Tibial nerve (tissue), 4 donors: Measurements from ENCODE around the gene MINK1. TPM values are rescaled to one million over a fixed set of nuclear protein-coding genes. Genes with fewer than 3 reads are reported as not detected.

Experiments used
- DNase-seq, 2 donors: peaks; one replicate each; pipeline ENCODE4 v3.0.0-alpha.2; 2019; ENCODE audit warnings: low spot score in 2 of 2
- H3K27ac ChIP-seq, 4 donors: fragments of 200-600 bp; sonication (generic) in 3 of 4; one replicate each; pipeline ENCODE4 v1.5.1; 2017 to 2019; ENCODE audit warnings: mild to moderate bottlenecking in 1 of 4
- H3K27me3 ChIP-seq, 2 donors: fragments of 200-600 bp; sonication (generic) in 1 of 2; one replicate each; pipeline versions ENCODE4 v1.5.1 to v1.6.0; 2017 to 2019
- H3K36me3 ChIP-seq, 3 donors: fragments of 200-600 bp; sonication (generic); one replicate each; pipeline ENCODE4 v1.5.1; 2018 to 2019
- H3K4me1 ChIP-seq, 4 donors: fragments of 200-600 bp; sonication (generic) in 3 of 4; one replicate each; pipeline ENCODE4 v1.5.1; 2017 to 2019
- H3K4me3 ChIP-seq, 4 donors: fragments of 200-600 bp; sonication (generic) in 3 of 4; one replicate each; pipeline ENCODE4 v1.5.1; 2017 to 2019; ENCODE audit warnings: mild to moderate bottlenecking in 1 of 4, moderate library complexity in 1 of 4
- H3K9me3 ChIP-seq, 4 donors: fragments of 200-600 bp; sonication (generic) in 3 of 4; one replicate each; pipeline ENCODE4 v1.5.1; 2017 to 2019
- CTCF ChIP-seq, 5 experiments: fragments of 200-600 bp in 3 of 5; fragments of 450-650 bp in 2 of 5; sonication (generic) in 3 of 5; IDR thresholded peaks; one replicate each; pipeline ENCODE4 v1.5.1; 2016 to 2019; ENCODE audit warnings: antibody characterized with exemption in 5 of 5, mild to moderate bottlenecking in 3 of 5, moderate library complexity in 2 of 5
- EP300 ChIP-seq, 2 donors: sonication (generic); formaldehyde crosslinking; IDR thresholded peaks; one replicate each; pipeline ENCODE4 v1.6.1; 2017; ENCODE audit warnings: antibody characterized with exemption in 2 of 2, mild to moderate bottlenecking in 1 of 2
- POLR2A ChIP-seq, 2 donors: fragments of 450-650 bp; IDR thresholded peaks; one replicate each; pipeline ENCODE4 v1.6.1; 2017; ENCODE audit warnings: antibody characterized with exemption in 2 of 2, mild to moderate bottlenecking in 2 of 2, moderate library complexity in 2 of 2
- WGBS, 2 donors: methylation state at CpG; one replicate each; pipeline ENCODE4 v1.1.5; 2018; 5-methylcytosine and 5-hydroxymethylcytosine counted together
- total RNA-seq, 4 donors: library from RNA; depleted of rRNA; stranded (reverse); fragments of >200 nt; gene quantifications; one replicate each; pipeline ENCODE4 v1.1.0, GENCODE V29; 2016

MINK1 gene
- total RNA-seq, 4 donors from 2014 or later = 57.1 to 94.3 (median 85.7) TPM

GRCh38 chr17:4944163-4944553 is 111.0 kb downstream of the MINK1 start:
- no peaks in the 10 kb centered on the region for H3K9me3 ChIP-seq
- WGBS, 2 donors = 44 to 46% methylated on average over 3 of the region's 3 CpGs
- no peaks in the 10 kb centered on the region for H3K27me3 ChIP-seq
- H3K36me3 ChIP-seq = peaks cover 0 to 51% (median 0%) of the 10 kb centered on the region in 3 donors
- peak overlapping the region in 3 of 4 donors; percentile 32 to 96 (median 89) for H3K27ac ChIP-seq
- no peak for TF ChIP-seq CTCF (IDR thresholded peaks at IDR 0.05)
- no peak for TF ChIP-seq EP300 (IDR thresholded peaks at IDR 0.05)
- TF ChIP-seq POLR2A (IDR thresholded peaks at IDR 0.05) = no peak
- H3K4me3 ChIP-seq = no peak overlapping the region
- DNase-seq = no peak
- H3K4me1 ChIP-seq = peaks cover 0 to 67% (median 38%) of the 10 kb centered on the region in 4 donors

- H3K4me3 ChIP-seq = no peak overlapping the region
- H3K9me3 ChIP-seq = no peaks in the 10 kb centered on the region
- TF ChIP-seq CTCF (IDR thresholded peaks at IDR 0.05) (no peak), EP300 (IDR thresholded peaks at IDR 0.05) (no peak), POLR2A (IDR thresholded peaks at IDR 0.05) (no peak)
- H3K27ac ChIP-seq = peak overlapping the region; percentile 26 to 96 (median 80)
- no peak for DNase-seq
- 61 to 64% methylated on average over 8 of the region's 8 CpGs for WGBS, 2 donors
- peaks cover 0 to 51% (median 0%) of the 10 kb centered on the region in 3 donors for H3K36me3 ChIP-seq
- H3K4me1 ChIP-seq = peaks cover 0 to 69% (median 36%) of the 10 kb centered on the region in 4 donors
- H3K27me3 ChIP-seq = no peaks in the 10 kb centered on the region
Observed at GRCh38 chr17:4944554-4945175, 111.5 kb downstream of the MINK1 start.

GRCh38 chr17:4945176-4945943 is 112.2 kb downstream of the MINK1 start:
- Histone ChIP-seq H3K36me3 (peaks cover 0 to 51% (median 0%) of the 10 kb centered on the region in 3 donors), H3K4me3 (peak overlapping the region in 1 of 4 donors; percentile 98), H3K27me3 (no peaks in the 10 kb centered on the region), H3K27ac (peak overlapping the region; percentile 26 to 97 (median 83)), H3K9me3 (no peaks in the 10 kb centered on the region), H3K4me1 (peaks cover 0 to 75% (median 40%) of the 10 kb centered on the region in 4 donors)
- 32 to 38% methylated on average over 7 of the region's 7 CpGs for WGBS, 2 donors
- TF ChIP-seq CTCF (IDR thresholded peaks at IDR 0.05) = no peak
- peak in 1 of 2 donors; percentile 42 for TF ChIP-seq EP300 (IDR thresholded peaks at IDR 0.05)
- TF ChIP-seq POLR2A (IDR thresholded peaks at IDR 0.05) = no peak
- DNase-seq = peak; percentile 49 to 72

GRCh38 chr17:4945944-4946280 is 112.8 kb downstream of the MINK1 start:
- Histone ChIP-seq H3K27me3 (no peaks in the 10 kb centered on the region), H3K9me3 (no peaks in the 10 kb centered on the region), H3K4me1 (peaks cover 0 to 78% (median 44%) of the 10 kb centered on the region in 4 donors), H3K36me3 (peaks cover 0 to 51% (median 0%) of the 10 kb centered on the region in 3 donors), H3K4me3 (peak overlapping the region in 2 of 4 donors; percentile 1 to 98), H3K27ac (peak overlapping the region in 3 of 4 donors; percentile 70 to 97 (median 96))
- TF ChIP-seq CTCF (IDR thresholded peaks at IDR 0.05) = no peak
- TF ChIP-seq POLR2A (IDR thresholded peaks at IDR 0.05) = no peak
- TF ChIP-seq EP300 (IDR thresholded peaks at IDR 0.05) = no peak
- DNase-seq = no peak
- 18 to 22% methylated on average over 4 of the region's 4 CpGs for WGBS, 2 donors
